Endothelial cell of hepatic sinusoid (primary cell): Measurements from ENCODE around the gene PTK7.

ENCODE experiments used
- in situ Hi-C: cut with HindIII; loops from 2 replicates; pipeline ENCODE4 v1.10.0; 2017; ENCODE audit warnings: low sequenced_read_pairs

Gene PTK7

DNA sequence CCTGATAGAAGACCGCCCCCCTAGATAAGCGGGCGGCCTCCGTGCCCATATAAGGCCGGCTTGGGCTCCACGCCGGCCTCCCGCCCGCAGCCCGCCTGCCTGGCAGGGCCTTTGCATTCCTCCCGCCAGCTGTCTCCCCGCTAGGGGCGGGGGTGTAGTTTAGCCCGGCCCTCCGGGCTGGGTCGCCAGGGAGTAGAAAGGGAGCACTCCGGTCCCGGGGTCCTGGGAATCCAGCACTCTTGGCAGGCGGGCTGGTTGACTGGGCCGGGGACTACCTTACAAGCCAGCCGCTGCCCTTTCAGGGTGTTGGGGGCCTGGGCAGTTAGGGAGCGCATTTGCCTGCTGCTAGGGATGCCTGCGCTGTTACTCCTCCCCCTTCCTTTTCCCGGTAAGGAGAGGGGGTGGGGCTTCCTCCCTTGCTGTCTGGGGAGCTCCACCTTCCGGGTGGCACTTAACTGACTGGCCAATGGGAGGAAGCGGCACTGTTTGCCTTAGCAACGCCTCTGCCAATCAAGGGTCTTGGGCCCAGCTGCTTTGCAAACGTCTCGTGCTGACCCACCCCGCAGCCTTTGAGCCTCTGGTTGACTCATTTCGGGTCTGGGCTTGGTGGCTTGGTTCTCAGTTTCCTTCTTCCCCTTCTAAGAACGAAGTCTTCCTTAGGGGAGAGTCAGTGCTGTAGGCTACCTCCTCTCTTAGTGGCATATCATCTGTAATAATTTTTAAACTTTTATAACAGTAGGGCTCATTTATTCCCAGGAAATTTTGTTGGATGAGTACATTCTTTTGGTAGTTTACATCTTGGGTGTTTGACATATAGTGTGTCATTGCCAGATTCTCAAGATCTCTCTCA lies 98.4 kb downstream of the PTK7 start:
- in situ Hi-C loops: no loop called here

DNA sequence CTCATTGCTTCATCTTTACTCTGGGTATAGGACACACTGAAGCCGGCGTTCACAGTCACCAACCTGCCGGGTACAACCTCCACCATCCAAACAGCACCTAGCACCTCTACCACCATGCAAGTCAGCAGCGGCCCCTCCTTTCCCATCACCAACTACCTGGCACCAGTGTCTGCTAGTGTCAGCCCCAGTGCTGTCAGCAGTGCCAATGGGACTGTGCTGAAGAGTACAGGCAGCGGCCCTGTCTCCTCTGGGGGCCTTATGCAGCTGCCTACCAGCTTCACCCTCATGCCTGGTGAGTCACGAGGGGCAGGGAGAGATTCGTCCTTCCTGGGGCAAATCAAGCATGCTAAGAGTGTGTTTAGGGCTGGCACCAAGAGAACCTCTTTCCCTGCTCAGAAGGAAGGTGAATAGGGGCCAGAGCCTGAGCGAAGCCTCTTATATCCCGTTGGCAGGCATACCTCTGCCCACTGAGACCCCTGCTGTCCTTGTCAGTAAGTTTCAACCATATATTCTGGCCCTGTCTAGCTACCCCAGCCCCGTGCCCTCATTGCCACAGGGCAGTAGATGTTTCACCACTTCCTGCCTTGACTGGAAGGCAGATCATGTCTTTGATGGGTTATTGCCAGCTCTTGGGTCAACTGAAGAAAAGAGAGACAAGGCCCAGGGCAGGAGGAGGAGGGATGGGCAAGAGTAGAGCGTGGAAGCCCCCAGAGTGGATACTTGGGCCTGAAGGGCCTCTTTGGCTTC lies 99.7 kb downstream of the PTK7 start:
- in situ Hi-C loops: no loop called here

DNA sequence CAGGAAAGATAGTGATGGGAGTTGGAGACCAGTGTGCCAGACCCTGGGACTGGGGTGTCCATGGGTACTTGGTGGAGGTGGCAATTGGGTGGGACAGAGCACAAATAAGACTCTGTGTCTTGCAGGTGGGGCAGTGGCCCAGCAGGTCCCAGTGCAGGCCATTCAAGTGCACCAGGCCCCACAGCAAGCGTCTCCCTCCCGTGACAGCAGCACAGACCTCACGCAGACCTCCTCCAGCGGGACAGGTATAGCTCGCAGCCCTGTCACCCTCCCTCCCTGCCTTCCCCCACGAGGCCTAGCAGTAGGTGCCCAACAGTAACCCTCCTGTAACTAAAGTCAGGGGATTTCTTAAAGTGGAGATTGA lies 100.3 kb downstream of the PTK7 start:
- in situ Hi-C loops: no loop called here

DNA sequence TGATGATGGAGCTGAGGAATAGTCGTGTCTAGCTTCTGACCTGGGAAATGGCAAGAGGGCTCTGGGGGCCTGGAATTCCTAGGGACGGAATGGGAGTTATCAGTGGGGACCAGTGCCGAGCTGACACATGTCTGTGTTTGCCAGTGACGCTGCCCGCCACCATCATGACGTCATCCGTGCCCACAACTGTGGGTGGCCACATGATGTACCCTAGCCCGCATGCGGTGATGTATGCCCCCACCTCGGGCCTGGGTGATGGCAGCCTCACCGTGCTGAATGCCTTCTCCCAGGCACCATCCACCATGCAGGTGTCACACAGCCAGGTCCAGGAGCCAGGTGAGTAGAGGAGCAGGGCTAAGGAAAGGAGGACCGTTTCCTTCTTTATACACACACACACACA lies 102.0 kb downstream of the PTK7 start:
- in situ Hi-C loops: no loop called here

DNA sequence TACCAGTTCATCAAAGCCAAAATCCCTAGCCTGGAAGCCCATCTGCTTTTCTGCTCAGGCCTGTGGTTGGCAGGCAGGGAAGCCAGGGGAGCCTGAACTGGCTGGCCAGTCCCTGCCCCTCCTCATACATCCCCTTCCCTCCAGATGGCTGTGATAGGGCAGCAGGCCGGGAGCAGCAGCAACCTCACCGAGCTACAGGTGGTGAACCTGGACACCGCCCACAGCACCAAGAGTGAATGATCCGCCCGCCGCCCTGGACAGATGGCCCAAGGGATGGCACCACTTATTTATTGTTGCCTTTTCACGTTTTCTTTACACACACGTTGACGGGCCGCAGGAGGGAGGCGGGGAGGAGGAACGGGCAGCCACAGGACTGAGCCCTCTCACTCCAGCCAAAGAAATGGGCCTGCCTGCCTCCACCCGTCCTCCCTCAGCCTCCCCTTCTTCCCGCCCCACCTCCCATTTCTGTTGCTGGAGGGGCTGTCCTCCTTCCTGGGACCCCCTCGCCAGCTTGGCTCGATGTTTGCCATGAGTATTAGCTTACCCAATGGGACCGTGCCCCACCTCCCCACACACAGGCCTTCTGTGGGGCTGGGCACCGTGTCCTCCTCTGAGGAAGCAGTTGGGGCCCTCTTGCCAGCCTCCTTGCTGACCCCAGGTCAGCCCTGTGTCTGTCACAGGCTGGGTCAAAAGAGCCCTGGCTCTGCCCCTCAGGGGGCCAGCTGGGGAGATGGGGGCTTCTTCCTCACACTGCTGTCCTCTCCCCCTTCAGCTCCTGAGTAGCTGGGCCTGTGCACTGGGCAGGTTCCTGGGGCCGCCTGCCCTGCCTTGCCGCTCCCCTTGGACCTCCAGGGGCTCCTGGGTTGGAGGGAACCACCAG lies 103.1 kb downstream of the PTK7 start:
- in situ Hi-C loops: no loop called here

DNA sequence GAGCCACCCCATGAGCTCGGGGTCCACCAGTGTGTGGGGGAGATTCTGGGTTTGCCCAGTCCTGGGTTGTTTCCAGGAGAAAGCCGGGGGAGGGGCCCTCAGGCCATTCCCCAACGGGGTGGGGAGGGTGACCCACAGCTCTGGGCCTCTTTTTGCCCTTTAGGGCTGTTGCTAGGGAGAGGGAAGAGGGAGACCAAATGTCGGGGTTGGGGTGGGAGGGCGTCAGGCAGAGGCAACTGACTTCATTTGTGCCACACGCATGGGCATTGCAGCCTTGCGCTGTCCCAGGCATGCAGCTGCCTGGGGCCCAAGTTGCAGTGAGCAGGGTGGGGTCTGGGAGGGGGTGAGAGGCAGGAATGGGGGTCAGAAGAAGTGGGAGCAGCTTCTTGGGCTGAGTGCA lies 103.9 kb downstream of the PTK7 start:
- in situ Hi-C loops: loop anchor here (5.0 kb wide), 1 partner anchor 37 kb away; no protein-coding TSS in a partner anchor

DNA sequence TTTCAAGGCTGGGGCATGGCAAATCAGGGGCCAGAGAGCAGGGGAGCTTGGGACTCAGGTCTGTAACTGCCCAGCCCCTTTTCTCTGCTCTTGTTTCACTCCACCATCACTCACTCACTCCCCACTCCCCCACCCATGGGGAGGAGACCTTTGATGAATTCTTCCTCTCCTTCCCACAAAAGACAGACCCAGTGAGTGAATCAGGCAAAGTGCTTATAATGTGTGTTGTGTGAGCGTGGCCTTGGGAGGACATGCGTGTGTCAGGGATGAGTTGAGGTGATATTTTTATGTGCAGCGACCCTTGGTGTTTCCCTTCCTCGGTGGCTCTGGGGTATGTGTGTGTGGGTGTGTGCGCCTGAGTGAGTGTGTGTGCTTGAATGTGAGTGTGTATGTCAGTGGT lies 104.9 kb downstream of the PTK7 start:
- in situ Hi-C loops: loop anchor here (5.0 kb wide), 1 partner anchor 36 kb away; no protein-coding TSS in a partner anchor

DNA sequence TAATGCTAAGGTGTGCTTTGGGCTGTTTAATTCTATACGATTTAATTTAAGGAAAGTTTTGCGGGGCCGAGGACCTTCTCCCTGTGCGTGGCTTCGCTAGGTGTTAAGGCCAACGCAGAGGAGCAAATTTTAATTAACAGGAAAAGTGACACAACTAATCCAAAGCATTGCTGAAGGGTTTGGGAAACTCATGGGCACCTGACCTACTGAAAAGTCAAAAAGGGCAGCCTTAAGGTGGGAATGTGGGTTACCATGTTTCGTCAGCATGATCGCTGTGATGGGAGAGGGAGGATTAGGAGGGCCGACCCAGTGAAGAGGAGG lies 105.5 kb downstream of the PTK7 start:
- in situ Hi-C loops: loop anchor here (5.0 kb wide), 1 partner anchor 36 kb away; no protein-coding TSS in a partner anchor

DNA sequence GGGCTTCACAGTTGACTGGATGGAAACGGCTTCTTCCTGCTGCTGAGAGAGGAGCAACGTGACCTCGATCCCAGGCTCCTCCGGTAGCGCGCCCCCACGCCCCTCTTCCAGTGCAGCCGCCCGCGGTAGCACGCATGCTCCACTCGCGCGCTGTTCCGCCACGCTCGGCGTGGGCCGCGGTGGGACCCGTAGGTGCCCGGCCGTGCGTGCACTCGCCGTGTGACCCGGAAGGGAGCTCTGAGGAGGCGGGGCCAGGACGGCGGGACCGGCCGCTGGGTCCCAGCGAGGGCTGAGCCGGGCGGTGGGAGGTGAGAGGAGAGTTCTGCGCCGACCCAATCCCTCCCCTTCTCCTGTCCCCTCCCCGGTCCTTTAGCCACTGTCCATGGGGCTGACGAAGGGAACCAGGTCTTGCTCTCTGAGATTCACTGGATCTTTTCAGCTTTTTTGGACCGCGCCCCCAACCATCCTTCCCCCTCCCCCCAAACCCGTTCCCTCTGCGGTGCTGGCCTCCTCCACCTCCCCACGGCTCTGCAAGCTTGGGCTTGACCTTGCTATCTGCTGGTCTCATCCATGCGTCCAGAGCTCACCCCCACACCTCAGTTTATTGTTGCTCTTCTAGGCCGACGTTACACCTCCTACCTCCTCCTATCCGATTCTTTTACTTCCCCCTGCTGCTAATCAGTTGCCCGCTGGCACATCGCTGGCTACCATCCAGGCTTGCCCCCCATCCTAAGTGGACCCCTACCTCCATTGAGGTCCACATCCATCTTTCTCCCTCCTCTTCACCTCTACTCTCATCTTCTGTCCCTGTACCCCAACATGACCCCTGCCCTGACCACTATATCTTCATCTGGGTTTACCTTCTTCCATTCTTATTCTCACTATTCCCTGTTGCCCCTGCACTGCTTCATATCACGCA lies 106.1 kb downstream of the PTK7 start, which contains the start of gene CUL9:
Gene CUL9, plus strand, starts transcription at position 255 of the 919 bp plus-strand sequence. CDS start 2,115 bp downstream, outside the sequence.
- in situ Hi-C loops: loop anchor here (5.0 kb wide), 1 partner anchor 35 kb away; no protein-coding TSS in a partner anchor

DNA sequence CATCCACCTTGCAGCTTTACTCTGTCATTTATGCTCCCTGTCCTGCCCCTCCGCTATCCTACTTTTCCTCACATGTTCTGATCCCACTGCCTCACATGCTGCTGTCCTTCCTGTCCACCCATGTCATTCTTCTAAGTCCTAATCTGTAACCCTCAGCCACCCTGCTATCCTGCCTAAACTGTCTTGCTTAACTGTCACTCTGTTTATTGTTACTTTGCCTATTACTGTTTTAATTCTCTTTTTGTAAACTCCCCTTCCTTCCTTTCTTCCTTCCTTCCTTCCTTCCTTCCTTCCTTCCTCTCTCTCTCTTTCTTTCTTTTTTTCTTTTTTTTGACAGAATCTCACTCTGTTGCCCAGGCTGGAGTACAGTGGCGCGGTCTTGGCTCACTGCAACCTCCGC lies 107.3 kb downstream of the PTK7 start:
- in situ Hi-C loops: loop anchor here (5.0 kb wide), 1 partner anchor 34 kb away; no protein-coding TSS in a partner anchor

DNA sequence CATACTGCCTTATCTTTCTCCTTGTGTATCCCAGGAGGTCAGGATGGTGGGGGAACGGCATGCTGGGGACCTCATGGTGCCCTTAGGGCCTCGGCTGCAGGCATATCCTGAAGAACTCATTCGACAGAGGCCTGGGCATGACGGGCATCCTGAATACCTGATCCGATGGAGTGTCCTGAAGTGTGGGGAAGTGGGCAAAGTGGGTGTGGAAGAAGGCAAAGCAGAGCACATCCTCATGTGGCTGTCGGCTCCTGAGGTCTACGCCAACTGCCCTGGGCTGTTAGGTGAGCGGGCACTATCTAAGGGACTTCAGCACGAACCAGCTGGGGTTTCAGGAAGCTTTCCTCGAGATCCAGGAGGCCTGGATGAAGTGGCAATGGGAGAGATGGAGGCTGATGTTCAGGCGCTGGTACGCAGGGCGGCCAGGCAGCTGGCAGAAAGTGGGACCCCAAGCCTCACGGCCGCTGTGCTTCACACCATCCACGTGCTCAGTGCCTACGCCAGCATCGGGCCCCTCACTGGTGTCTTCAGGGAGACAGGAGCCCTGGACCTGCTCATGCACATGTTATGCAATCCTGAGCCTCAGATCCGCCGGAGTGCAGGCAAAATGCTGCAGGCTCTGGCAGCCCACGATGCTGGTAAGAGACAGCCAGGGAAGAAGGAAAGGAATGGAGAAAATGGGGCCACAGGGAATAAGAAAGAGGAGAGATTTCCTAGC lies 108.3 kb downstream of the PTK7 start:
- in situ Hi-C loops: loop anchor here (5.0 kb wide), 1 partner anchor 33 kb away; no protein-coding TSS in a partner anchor

DNA sequence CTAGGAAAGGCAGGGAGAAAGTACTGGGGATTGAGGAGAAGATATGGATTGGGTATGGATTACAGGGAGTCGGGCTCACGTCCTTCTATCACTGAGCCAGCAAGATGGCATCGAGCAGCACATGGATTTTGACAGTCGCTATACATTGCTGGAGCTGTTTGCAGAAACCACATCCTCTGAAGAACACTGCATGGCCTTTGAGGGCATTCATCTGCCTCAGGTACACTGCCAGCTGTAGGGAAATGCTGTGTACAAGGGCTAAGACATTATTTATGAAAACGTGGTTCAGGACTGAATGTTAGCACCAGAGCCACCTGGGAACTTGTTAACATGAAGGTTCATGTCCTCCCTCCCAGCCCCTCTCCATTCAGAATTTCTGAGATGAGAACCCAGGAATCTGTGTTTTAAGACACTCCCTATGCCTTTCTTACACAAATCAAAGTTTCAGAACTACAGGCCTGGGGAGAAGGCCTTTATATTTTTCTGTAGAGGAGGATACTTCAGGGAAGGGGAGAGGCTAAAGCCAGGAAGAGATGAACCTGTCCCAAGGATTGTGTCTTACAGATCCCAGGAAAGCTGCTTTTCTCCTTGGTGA lies 109.4 kb downstream of the PTK7 start:
- in situ Hi-C loops: no loop called here

DNA sequence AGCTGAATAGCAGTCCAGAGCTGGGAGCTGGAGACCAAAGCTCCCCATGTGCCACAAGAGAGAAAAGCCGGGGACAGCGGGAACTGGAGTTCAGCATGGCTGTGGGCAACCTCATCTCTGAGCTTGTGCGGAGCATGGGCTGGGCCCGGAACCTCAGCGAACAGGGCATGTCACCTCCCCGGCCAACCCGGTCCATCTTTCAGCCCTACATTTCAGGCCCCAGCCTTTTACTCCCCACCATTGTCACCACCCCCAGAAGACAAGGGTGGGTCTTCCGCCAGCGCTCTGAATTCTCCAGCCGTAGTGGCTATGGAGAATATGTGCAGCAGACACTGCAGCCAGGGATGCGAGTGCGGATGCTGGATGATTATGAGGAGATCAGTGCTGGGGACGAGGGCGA lies 109.9 kb downstream of the PTK7 start:
- in situ Hi-C loops: no loop called here

DNA sequence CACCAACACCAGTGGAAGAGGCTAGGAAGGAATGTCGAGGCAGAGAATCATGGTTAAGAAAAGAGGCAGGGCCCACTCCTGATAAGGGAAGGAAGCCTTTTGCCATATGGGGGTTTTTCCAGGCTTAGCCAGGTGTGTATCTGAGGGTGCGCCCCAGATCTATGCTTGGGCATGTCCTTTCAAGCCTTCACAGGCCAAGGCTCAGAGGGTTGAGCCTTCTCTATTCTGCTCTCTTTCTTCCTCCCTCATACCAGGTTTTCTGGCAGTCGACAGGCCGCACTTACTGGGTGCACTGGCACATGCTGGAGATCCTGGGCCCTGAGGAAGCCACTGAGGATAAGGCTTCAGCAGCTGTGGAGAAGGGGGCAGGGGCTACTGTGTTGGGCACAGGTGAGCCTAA lies 110.6 kb downstream of the PTK7 start:
- in situ Hi-C loops: no loop called here

DNA sequence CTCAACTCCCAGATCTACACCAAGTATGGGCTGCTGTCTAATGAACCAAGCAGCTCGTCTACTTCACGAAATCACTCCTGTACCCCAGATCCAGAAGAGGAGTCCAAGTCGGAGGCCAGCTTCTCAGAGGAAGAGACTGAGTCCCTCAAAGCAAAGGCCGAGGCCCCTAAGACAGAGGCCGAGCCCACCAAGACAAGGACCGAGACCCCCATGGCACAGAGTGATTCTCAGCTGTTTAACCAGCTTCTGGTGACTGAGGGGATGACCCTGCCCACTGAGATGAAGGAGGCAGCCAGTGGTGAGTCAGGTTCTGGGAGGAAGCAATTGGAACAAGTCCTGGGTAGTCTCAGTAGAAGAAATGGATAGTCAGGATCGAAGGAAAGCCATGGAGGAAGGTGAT lies 111.7 kb downstream of the PTK7 start:
- in situ Hi-C loops: no loop called here

DNA sequence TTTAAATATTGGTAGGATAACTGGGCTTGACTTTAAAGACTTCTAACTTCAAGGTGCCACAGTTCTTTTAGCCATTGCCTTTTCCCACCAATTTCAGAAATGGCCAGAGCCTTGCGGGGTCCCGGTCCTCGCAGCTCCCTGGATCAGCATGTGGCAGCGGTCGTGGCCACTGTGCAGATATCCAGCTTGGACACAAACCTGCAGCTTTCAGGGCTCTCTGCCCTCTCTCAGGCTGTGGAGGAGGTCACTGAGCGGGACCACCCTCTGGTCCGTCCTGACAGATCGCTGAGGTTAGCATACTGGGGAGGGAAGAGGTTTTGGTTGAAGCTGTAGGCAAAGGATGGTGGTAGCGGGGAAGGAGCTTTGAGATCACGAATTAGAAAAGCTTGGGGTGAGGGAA lies 112.3 kb downstream of the PTK7 start:
- in situ Hi-C loops: no loop called here

DNA sequence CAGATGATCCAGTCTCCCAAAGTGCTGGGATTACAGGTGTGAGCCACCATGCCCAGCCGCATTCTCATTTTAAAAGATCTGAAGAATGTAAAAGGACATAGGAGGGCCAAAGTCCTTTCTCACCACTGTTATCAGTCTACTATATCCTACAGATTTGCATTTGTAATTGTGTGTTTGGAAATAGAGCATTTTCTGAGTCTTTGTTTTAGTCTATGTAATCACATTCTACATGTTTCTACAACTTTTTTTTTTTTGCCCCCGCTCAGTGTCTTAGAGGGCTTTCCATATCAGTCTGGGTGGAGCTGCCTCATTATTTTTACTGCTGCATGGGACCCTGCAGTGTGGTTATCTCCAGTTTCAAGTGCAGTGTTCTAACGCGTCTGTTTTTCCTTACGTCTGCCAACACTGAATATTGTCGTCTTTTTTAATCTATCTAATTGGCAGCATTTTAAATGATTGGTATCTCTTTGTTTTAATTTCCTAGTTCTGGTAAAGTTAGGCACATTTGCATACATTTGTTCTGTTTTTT lies 113.7 kb downstream of the PTK7 start:
- in situ Hi-C loops: no loop called here

DNA sequence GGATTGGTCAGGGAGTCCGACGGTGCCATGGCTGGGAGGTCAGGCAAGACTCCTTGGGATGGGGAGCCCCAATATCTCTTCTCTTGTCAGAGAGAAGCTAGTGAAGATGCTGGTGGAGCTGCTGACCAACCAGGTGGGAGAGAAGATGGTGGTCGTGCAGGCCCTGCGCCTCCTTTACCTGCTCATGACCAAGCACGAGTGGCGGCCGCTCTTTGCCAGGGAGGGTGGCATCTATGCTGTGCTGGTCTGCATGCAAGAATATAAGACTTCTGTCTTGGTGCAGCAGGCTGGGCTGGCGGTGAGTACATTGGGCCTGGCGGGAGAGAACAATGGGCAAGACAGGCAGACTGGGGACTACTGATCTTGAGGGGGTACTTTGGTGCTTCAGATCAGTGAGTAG lies 116.8 kb downstream of the PTK7 start:
- in situ Hi-C loops: no loop called here

DNA sequence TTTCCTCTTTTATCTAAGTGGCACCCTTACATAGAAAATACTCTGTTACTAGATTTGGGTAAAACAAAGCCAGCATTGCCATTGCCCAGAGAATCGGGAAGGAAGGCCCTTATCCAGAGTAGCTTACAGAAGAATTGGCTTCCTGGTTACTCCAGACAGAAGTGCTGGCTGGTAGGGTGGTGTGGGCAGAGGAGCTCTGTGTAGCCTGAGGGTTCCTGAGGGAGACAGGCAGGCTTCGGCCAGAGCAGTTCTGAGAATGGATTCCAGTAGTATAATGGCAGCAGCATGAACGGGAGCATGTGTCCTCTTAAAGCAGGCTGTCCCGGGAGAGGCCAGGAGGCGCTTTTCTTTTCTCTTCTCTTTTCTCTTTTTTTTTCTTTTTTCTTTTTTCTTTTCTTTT lies 117.8 kb downstream of the PTK7 start:
- in situ Hi-C loops: no loop called here
